ENCODE results near the gene RAB11FIP2.
"Not testable (repeated sequence)": the region's sequence is repeated elsewhere in the genome, so short reads cannot be mapped to it uniquely, and the experiment has no call there.

The RAB11FIP2 gene, protein sequence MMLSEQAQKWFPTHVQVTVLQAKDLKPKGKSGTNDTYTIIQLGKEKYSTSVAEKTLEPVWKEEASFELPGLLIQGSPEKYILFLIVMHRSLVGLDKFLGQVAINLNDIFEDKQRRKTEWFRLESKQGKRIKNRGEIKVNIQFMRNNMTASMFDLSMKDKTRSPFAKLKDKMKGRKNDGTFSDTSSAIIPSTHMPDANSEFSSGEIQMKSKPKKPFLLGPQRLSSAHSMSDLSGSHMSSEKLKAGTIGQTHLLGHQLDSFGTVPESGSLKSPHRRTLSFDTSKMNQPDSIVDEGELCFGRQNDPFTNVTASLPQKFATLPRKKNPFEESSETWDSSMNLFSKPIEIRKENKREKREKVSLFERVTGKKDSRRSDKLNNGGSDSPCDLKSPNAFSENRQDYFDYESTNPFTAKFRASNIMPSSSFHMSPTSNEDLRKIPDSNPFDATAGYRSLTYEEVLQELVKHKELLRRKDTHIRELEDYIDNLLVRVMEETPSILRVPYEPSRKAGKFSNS

GRCh38 chr10:118046395-118047156, at the start of gene RAB11FIP2:
Gene RAB11FIP2, minus strand, starts transcription at chr10:118046941. Its CDS starts 778 bp downstream, at chr10:118046163.
- peak; percentile 83 to 94 (median 90) for DNase-seq

DNA sequence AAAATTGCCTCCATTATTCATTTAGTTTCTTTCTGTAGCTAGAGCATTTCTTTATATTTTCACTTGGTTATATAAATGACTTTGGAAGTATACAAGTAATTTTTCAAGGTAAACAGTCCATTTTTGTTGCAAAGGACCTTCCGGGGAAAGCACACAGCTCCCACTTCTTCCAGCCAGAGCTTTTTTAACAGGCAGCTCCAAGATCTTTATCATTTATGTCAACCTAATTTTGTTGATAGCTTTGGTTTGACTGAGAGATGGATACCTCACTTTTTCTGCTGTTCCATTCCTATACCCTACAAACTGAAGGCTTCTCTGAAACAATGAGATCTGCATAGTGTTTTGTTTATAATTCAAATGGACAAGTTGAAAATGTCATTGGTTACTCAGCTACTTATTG, 49.3 kb upstream of the RAB11FIP2 start:
- no peak for DNase-seq

DNA sequence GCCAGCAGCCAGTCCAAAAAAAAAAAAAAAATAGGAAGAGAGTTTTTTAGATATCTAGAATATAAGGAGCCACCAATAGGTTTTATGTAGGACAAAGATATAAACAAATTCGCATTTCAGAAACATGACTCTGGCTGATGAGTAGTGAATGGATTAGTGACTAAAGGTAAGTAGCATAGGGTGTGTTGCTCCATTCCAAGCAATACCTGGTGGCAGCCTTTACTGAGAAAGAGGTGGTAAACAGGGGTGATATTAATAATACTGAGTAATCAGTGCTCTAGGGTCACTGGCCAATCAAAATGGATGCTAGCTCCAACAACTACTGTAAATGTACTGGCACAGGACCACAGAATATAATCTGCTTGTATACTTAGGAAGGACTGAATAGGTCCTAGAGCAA, 45.5 kb upstream of the RAB11FIP2 start:
- DNase-seq: no peak

GRCh38 chr10:118080817-118081216, 34.1 kb upstream of the RAB11FIP2 start:
- no peak for DNase-seq

GRCh38 chr10:118076705-118077104, 30.0 kb upstream of the RAB11FIP2 start:
- DNase-seq: no peak

GRCh38 chr10:118072840-118073239, 26.1 kb upstream of the RAB11FIP2 start:
- DNase-seq: no peak

DNA sequence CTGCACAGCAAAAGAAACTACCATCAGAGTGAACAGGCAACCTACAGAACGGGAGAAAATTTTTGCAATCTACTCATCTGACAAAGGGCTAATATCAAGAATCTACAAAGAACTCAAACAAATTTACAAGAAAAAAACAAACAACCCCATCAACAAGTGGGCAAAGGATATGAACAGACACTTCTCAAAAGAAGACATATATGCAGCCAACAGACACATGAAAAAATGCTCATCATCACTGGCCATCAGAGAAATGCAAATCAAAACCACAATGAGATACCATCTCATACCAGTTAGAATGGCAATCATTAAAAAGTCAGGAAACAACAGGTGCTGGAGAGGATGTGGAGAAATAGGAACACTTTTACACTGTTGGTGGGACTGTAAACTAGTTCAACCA, 20.6 kb upstream of the RAB11FIP2 start:
- DNase-seq: not testable (repeated sequence)

DNA sequence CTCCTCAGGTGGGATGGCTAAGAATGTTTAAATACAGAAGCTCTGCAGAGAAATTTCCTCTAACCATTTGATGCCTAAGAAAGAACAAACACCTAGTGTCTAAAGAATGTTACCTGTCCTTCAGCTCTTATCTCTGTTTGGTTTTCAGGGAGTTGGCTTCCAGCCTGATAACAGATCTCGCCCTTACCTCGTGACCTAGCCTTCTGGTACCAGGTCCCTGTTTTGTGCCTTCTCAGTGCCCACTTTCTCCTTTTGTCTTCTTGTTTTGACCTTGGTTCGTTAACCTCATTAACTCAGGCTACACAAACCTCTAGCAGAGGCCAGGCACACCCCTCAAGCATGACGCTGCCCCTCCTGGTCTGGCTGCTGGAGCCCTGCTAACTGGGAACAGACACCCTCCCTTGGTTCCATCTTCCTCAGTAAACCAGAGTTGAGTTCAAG, 16.1 kb upstream of the RAB11FIP2 start:
- DNase-seq: no peak

DNA sequence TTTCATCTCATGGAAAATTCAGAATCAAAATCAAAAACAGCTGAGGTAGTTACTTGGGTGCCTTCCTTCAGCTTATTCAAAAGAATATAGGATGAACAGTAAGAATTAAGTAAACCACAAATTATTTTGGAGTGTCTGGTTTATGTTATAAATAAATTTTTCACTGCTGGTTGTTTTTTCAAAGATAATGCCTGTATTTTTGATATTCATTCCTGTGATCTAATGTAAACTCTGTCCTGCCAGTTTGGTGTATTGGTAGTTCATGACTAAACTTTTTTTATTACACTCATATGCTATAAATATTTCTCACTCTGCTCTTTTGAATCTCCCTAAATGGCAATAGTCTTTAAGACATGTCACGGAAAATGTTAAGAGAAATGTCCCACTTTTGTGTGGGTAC, 11.6 kb upstream of the RAB11FIP2 start:
- DNase-seq: no peak

- DNase-seq: no peak
These were observed 10.6 kb upstream of the RAB11FIP2 start for GRCh38 chr10:118057361-118057760.

- no peak for DNase-seq
These were observed 7.6 kb upstream of the RAB11FIP2 start for GRCh38 chr10:118054383-118054782.

DNA sequence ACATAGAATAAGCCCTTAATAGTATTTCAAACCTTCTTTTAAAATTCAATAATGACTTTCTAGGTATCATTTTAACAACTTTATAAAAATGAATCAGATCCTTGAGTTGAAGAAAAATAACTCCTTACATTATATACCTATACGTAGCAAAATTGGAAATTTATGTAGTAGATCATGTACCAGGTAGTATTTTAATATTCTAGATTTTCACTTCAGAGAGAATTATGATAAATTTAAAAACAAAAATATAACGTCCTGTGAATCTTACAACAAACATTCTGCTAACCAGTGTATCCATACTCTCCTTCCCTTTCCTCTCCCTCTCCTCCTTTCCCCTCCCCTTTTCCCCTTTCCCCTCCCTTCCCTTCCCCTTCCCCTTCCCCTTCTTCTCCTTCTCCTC, 6.1 kb upstream of the RAB11FIP2 start:
- DNase-seq: no peak

GRCh38 chr10:118047880-118048279, 1.1 kb upstream of the RAB11FIP2 start:
- no peak for DNase-seq

GRCh38 chr10:118047157-118047719, 497 bp upstream of the RAB11FIP2 start:
- no peak for DNase-seq

DNA sequence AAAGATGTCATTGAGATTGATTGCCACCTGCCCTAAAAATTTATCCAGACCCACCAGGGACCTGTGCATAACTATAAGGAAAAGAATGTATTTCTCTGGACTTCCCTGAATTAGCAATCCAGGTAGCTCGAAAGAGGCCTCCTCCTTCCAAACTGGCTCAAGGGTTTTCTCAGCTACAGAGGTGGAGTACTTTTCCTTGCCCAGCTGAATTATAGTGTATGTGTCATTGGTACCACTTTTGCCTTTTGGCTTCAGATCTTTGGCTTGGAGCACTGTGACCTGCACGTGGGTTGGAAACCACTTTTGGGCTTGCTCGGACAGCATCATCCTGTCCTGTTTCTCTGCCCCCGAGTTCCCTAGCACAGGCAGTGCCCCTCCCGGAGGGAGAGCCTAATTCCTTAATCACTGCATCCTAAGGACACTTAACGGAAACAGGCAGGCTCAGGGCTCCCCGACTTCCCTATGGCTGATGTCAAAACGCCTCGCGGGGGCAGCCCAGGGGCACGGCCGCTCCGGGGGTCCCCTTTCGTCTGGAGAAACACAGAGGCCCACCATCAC, 825 bp downstream of the RAB11FIP2 start:
- DNase-seq: peak in 3 of 4 experiments; percentile 4 to 9 (median 5)

- DNase-seq: no peak
These were observed 1.4 kb downstream of the RAB11FIP2 start for GRCh38 chr10:118045158-118045836.

DNA sequence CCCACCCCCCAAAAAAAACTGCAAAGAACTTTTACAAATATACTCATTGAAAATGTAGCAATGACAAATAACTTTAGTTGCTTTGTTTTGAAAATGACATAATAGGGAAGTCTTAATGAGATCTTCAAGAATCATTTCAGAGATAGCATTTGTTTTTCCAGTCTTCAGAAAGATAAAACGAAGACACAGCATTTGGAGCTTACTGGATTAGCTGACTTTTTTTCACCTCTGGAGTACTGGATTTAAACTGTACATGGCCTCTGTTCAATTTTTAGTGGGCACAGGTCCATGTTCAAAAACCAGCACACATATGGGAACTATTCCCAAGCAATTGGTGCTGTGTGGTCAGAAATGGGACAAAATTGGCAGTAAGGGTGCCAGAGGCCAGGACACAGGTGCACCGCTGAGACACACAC, 3.9 kb downstream of the RAB11FIP2 start:
- DNase-seq: no peak

DNA sequence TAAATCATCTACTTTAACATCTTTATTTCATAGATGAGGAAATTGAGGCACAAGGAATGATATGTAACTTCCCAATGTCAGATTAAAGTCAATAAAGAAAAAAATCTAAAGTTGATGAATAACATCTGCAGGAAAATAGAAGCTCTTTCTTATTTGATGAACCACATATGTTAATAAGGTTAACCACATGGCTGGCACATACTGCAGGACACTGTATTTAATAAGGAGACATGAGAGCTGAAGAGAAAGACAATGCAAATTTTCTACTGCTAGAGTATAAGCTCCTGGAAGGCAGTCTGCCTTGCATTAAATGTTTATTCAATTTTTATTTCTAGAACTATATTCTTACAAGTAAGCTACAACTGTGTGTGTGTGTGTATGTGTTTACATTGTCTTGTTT, 4.4 kb downstream of the RAB11FIP2 start:
- no peak for DNase-seq

- no peak for DNase-seq
These were observed 5.4 kb downstream of the RAB11FIP2 start for GRCh38 chr10:118041316-118041715.

DNA sequence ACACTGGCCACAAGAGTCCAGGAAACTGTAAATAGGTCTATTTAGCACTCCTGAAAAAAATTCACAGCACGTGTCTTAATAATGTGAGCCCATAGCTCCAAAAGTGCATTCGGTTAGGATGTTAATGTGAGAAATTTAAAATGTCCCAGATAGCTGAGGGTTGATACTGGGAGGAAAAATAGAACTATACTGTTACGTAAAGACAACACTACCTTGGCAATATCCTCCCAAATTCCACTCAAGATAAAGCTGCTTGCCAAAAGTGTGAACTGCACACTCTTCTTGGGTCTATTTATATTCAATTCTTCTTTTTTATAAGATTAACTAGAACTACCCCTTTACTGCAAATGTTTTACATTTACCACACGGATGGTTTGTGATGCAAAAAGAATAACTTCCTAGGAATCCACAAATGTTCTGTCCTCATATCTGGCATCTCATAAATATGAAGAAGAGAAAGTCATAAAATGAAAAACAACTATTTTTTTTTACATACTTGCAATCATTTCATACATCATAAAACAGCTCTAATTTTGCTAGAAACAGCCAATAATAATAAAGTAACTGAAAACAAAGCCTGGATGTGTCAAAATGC, 10.4 kb downstream of the RAB11FIP2 start:
- no peak for DNase-seq

- no peak for DNase-seq
These were observed 11.3 kb downstream of the RAB11FIP2 start for GRCh38 chr10:118035354-118036005.

Measured in activated naive CD4-positive, alpha-beta T cell (primary cell).